NCI-H510A treated with DMSO at 0.1 percent for 48 hours (cell line): Measurements from ENCODE around the gene PTER.

ENCODE experiments used
- DNase-seq: peaks from one replicate; lab custom pipeline; 2025; lab: John Stamatoyannopoulos, UW

The PTER gene

GRCh38 chr10:16470747-16471146 is 33.9 kb downstream of the PTER start:
- no peak for DNase-seq

- no peak for DNase-seq
Observed at GRCh38 chr10:16472828-16473227, 36.0 kb downstream of the PTER start.

GRCh38 chr10:16477757-16478156 is 40.9 kb downstream of the PTER start:
- DNase-seq, result no peak

GRCh38 chr10:16478801-16479200 is 42.0 kb downstream of the PTER start:
- no peak for DNase-seq

GRCh38 chr10:16481052-16481728 is 44.4 kb downstream of the PTER start:
- DNase-seq, result no peak

GRCh38 chr10:16483241-16483917 is 46.6 kb downstream of the PTER start:
- no peak for DNase-seq

GRCh38 chr10:16490511-16490910 is 53.7 kb downstream of the PTER start:
- no peak for DNase-seq

- no peak for DNase-seq
Observed at GRCh38 chr10:16491933-16492332, 55.1 kb downstream of the PTER start.

- no peak for DNase-seq
Observed at GRCh38 chr10:16493884-16494536, 57.2 kb downstream of the PTER start.

GRCh38 chr10:16497911-16498310 is 61.1 kb downstream of the PTER start:
- no peak for DNase-seq

GRCh38 chr10:16505161-16505560 is 68.4 kb downstream of the PTER start:
- no peak for DNase-seq

- no peak for DNase-seq
Observed at GRCh38 chr10:16509996-16510395, 73.2 kb downstream of the PTER start.

- DNase-seq, result no peak
Observed at GRCh38 chr10:16510843-16511242, 74.0 kb downstream of the PTER start.

GRCh38 chr10:16518822-16519221 is 82.0 kb downstream of the PTER start:
- no peak for DNase-seq

- DNase-seq, result no peak
Observed at GRCh38 chr10:16519250-16519907, 82.6 kb downstream of the PTER start.

- no peak for DNase-seq
Observed at GRCh38 chr10:16519908-16520861, 83.4 kb downstream of the PTER start.

GRCh38 chr10:16520900-16521299 is 84.1 kb downstream of the PTER start:
- peak; percentile 2 for DNase-seq

- DNase-seq, result peak; percentile 5
Observed at GRCh38 chr10:16521311-16522016, 84.7 kb downstream of the PTER start, which contains the start of gene C1QL3. C1QL3 (minus strand) TSS chr10:16521879; CDS start chr10:16521065, 814 bp downstream.

GRCh38 chr10:16527452-16527851 is 90.6 kb downstream of the PTER start:
- no peak for DNase-seq

- no peak for DNase-seq
Observed at GRCh38 chr10:16529853-16530252, 93.0 kb downstream of the PTER start.

- no peak for DNase-seq
Observed at GRCh38 chr10:16536155-16536554, 99.3 kb downstream of the PTER start.
